ENCODE measurements around the gene TRIB2.
A peak's percentile ranks its signal among the peaks of the same experiment; 100 is the strongest.

The TRIB2 gene

DNA sequence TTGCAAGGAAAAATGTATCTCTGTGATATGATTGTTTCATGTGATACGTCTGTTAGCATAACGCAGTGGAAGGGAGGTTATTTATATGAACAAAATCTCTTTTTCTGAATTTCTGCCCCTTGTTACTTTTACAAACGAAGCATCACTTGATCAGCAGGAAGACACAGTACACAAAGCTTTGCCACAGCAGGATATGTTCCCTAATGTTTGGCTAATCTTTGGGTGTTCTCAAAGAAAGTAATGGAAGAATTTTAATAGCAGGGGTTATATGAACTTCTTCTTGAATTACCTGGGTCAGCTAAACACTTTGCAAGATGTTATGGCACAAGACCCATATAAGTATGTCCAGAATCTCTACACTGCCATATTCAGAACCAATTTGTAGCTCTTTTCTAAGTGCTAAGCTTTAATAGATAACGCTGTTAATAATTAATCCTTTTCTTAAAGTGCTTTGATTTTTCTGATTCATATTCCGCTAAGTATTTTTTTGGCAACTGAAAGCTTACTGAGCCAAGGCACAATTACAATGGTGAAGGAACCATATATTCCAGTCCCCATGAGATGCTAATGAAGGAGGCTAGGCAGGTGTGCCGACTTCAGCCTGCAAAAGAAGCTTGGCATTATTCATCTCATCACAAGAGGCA lies 33.2 kb upstream of the TRIB2 start:
- H3K27ac ChIP-seq (ENCODE audit: low read length, poor library complexity, severe bottlenecking), result no peak overlapping the region
- peaks cover 4% of the 10 kb centered on the region for H3K4me1 ChIP-seq (ENCODE audit: control insufficient read depth, insufficient read depth, low read depth, low read length)
- no peak overlapping the region for H2AFZ ChIP-seq (ENCODE audit: low read depth, low read length)
- no peak overlapping the region for H3K9ac ChIP-seq (ENCODE audit: low read length)
- 98% methylated on average over 3 of the region's 6 CpGs for WGBS
- no peak overlapping the region for H2AK5ac ChIP-seq (ENCODE audit: low read length, severe bottlenecking)
- H2BK12ac ChIP-seq (ENCODE audit: low read length in 2 of 2), result no peak overlapping the region
- no peak overlapping the region for H3K18ac ChIP-seq (ENCODE audit: low read depth in 1 of 2, low read length in 2 of 2)
- H3K36me3 ChIP-seq (ENCODE audit: control insufficient read depth in 1 of 2, insufficient read depth in 2 of 2, low read depth in 1 of 2, low read length in 2 of 2), result no peaks in the 10 kb centered on the region
- no peak overlapping the region for H4K91ac ChIP-seq (ENCODE audit: low read length)
- DNase-seq, result no peak
- H2BK120ac ChIP-seq (ENCODE audit: low read depth, low read length), result no peak overlapping the region
- no peak overlapping the region for H3K4me2 ChIP-seq (ENCODE audit: low read length, poor library complexity, severe bottlenecking)
- H3K4ac ChIP-seq (ENCODE audit: low read depth in 1 of 2, low read length in 2 of 2), result no peak overlapping the region
- no peak overlapping the region for H3K14ac ChIP-seq (ENCODE audit: low read length in 2 of 2)
- H4K8ac ChIP-seq (ENCODE audit: low read length), result no peak overlapping the region
- peaks cover 4% of the 10 kb centered on the region for H3K9me3 ChIP-seq (ENCODE audit: control insufficient read depth, low read length)
- peaks cover 0 to 16% of the 10 kb centered on the region in 2 experiments for H3K27me3 ChIP-seq (ENCODE audit: control insufficient read depth in 1 of 2, insufficient read depth in 1 of 2, low read length in 2 of 2)
- H2BK15ac ChIP-seq (ENCODE audit: low read depth, poor library complexity, severe bottlenecking), result no peak overlapping the region
- H3K4me3 ChIP-seq (ENCODE audit: insufficient read depth in 1 of 2, low read depth in 1 of 2, low read length in 2 of 2), result no peak overlapping the region
- H2BK5ac ChIP-seq (ENCODE audit: low read depth, low read length, poor library complexity, severe bottlenecking), result no peak overlapping the region
- H3K79me1 ChIP-seq (replicated peaks; ENCODE audit: low read length, poor library complexity, severe bottlenecking), result no peaks in the 10 kb centered on the region
- no peak overlapping the region for H3K23ac ChIP-seq (ENCODE audit: low read length in 2 of 2)

DNA sequence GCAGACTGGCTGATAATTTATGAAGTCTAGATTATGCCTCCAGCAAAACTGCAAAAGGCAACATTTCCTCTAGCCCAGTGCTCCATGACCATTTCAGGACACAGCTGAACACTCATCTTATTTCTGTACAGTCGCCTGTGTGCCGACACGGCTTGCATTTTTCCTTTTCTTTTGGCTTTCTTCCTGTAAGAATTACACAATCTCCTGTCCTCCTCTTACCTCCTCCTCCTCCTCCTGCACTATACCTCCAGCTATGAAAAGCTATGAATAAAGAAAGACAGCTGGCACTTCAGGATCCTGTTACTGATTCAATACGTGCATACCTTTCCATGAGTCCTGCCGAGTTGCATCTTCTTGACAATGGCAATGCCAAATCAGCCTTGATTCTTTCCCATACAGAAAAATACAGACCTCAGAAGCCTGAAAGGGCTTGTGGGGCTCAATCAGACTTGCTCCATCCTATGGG lies 32.2 kb upstream of the TRIB2 start:
- Histone ChIP-seq H3K4me3 (ENCODE audit: insufficient read depth in 1 of 2, low read depth in 1 of 2, low read length in 2 of 2) (no peak overlapping the region), H3K23ac (ENCODE audit: low read length in 2 of 2) (no peak overlapping the region), H3K4me2 (ENCODE audit: low read length, poor library complexity, severe bottlenecking) (no peak overlapping the region), H2AFZ (ENCODE audit: low read depth, low read length) (no peak overlapping the region), H3K9ac (ENCODE audit: low read length) (no peak overlapping the region), H3K4ac (ENCODE audit: low read depth in 1 of 2, low read length in 2 of 2) (no peak overlapping the region), H2BK12ac (ENCODE audit: low read length in 2 of 2) (no peak overlapping the region), H4K91ac (ENCODE audit: low read length) (no peak overlapping the region), H3K79me1 (replicated peaks; ENCODE audit: low read length, poor library complexity, severe bottlenecking) (no peaks in the 10 kb centered on the region), H2BK120ac (ENCODE audit: low read depth, low read length) (no peak overlapping the region), H3K4me1 (ENCODE audit: control insufficient read depth, insufficient read depth, low read depth, low read length) (peaks cover 4% of the 10 kb centered on the region), H2BK15ac (ENCODE audit: low read depth, poor library complexity, severe bottlenecking) (no peak overlapping the region), H3K27me3 (ENCODE audit: control insufficient read depth in 1 of 2, insufficient read depth in 1 of 2, low read length in 2 of 2) (peaks cover 0 to 16% of the 10 kb centered on the region in 2 experiments), H3K36me3 (ENCODE audit: control insufficient read depth in 1 of 2, insufficient read depth in 2 of 2, low read depth in 1 of 2, low read length in 2 of 2) (no peaks in the 10 kb centered on the region), H3K27ac (ENCODE audit: low read length, poor library complexity, severe bottlenecking) (no peak overlapping the region), H3K18ac (ENCODE audit: low read depth in 1 of 2, low read length in 2 of 2) (no peak overlapping the region), H2BK5ac (ENCODE audit: low read depth, low read length, poor library complexity, severe bottlenecking) (no peak overlapping the region), H4K8ac (ENCODE audit: low read length) (no peak overlapping the region), H2AK5ac (ENCODE audit: low read length, severe bottlenecking) (no peak overlapping the region), H3K14ac (ENCODE audit: low read length in 2 of 2) (no peak overlapping the region), H3K9me3 (ENCODE audit: control insufficient read depth, low read length) (peaks cover 4% of the 10 kb centered on the region)
- WGBS, result 81% methylated on average over 5 of the region's 5 CpGs
- DNase-seq, result peak; percentile 22

DNA sequence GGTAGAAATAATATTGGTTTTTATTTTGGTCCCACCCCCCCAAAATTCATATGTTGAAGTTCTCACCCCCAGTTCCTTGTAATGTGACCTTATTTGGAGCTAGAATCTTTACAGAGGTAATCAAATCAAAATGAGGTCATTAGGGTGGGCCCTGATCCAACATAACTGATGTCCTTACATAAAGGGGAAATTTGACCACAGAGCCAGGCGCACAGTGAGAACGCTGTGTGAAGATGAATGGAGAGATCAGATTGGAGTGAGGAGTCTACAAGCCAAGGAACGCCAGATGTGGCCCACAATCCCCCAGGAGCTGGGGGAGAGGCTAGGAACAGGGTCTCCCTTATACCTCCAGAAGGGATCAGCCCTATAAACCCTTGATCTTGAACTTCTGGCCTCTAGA lies 31.6 kb upstream of the TRIB2 start:
- Histone ChIP-seq H3K23ac (ENCODE audit: low read length in 2 of 2) (no peak overlapping the region), H3K79me1 (replicated peaks; ENCODE audit: low read length, poor library complexity, severe bottlenecking) (no peaks in the 10 kb centered on the region), H3K4me3 (ENCODE audit: insufficient read depth in 1 of 2, low read depth in 1 of 2, low read length in 2 of 2) (no peak overlapping the region), H2BK12ac (ENCODE audit: low read length in 2 of 2) (no peak overlapping the region), H2BK15ac (ENCODE audit: low read depth, poor library complexity, severe bottlenecking) (no peak overlapping the region), H3K9me3 (ENCODE audit: control insufficient read depth, low read length) (peaks cover 5% of the 10 kb centered on the region), H3K27ac (ENCODE audit: low read length, poor library complexity, severe bottlenecking) (no peak overlapping the region), H2BK120ac (ENCODE audit: low read depth, low read length) (no peak overlapping the region), H4K91ac (ENCODE audit: low read length) (no peak overlapping the region), H3K14ac (ENCODE audit: low read length in 2 of 2) (no peak overlapping the region), H3K4me1 (ENCODE audit: control insufficient read depth, insufficient read depth, low read depth, low read length) (peaks cover 4% of the 10 kb centered on the region), H3K9ac (ENCODE audit: low read length) (no peak overlapping the region), H3K27me3 (ENCODE audit: control insufficient read depth in 1 of 2, insufficient read depth in 1 of 2, low read length in 2 of 2) (peaks cover 0 to 16% of the 10 kb centered on the region in 2 experiments), H4K8ac (ENCODE audit: low read length) (no peak overlapping the region), H2AFZ (ENCODE audit: low read depth, low read length) (no peak overlapping the region), H3K36me3 (ENCODE audit: control insufficient read depth in 1 of 2, insufficient read depth in 2 of 2, low read depth in 1 of 2, low read length in 2 of 2) (no peaks in the 10 kb centered on the region), H2AK5ac (ENCODE audit: low read length, severe bottlenecking) (no peak overlapping the region), H2BK5ac (ENCODE audit: low read depth, low read length, poor library complexity, severe bottlenecking) (no peak overlapping the region), H3K4me2 (ENCODE audit: low read length, poor library complexity, severe bottlenecking) (no peak overlapping the region), H3K18ac (ENCODE audit: low read depth in 1 of 2, low read length in 2 of 2) (peak overlapping the region in 1 of 2 experiments; percentile 32), H3K4ac (ENCODE audit: low read depth in 1 of 2, low read length in 2 of 2) (no peak overlapping the region)
- WGBS, result 94% methylated on average over 2 of the region's 3 CpGs
- DNase-seq, result no peak

DNA sequence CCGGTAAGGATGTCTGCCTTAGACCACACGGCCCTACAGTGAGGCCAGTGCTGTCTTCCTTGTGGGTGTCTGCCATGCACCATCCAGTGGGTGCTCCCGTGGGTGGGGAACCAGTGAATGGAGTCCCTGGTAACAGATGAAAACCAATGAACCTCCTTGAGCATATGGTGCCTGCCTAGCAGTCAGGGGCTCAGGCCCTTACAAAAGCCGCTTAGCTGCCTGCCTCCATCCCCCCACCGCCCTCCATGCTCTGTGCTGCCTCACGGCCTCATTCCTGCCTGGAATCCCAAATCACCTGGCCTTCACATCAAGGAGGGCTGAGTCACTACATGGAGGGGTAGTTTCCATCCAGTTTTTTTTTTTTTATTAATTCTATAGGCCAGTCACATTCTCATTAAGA lies 30.8 kb upstream of the TRIB2 start:
- peaks cover 4% of the 10 kb centered on the region for H3K4me1 ChIP-seq (ENCODE audit: control insufficient read depth, insufficient read depth, low read depth, low read length)
- H3K79me1 ChIP-seq (replicated peaks; ENCODE audit: low read length, poor library complexity, severe bottlenecking), result no peaks in the 10 kb centered on the region
- H2BK12ac ChIP-seq (ENCODE audit: low read length in 2 of 2), result peak overlapping the region in 1 of 2 experiments; percentile 37
- no peak for DNase-seq
- H2AFZ ChIP-seq (ENCODE audit: low read depth, low read length), result no peak overlapping the region
- no peak overlapping the region for H2BK120ac ChIP-seq (ENCODE audit: low read depth, low read length)
- no peaks in the 10 kb centered on the region for H3K36me3 ChIP-seq (ENCODE audit: control insufficient read depth in 1 of 2, insufficient read depth in 2 of 2, low read depth in 1 of 2, low read length in 2 of 2)
- H2BK15ac ChIP-seq (ENCODE audit: low read depth, poor library complexity, severe bottlenecking), result no peak overlapping the region
- no peak overlapping the region for H3K4ac ChIP-seq (ENCODE audit: low read depth in 1 of 2, low read length in 2 of 2)
- no peak overlapping the region for H4K91ac ChIP-seq (ENCODE audit: low read length)
- H2BK5ac ChIP-seq (ENCODE audit: low read depth, low read length, poor library complexity, severe bottlenecking), result no peak overlapping the region
- peak overlapping the region in 1 of 2 experiments; percentile 11 for H3K18ac ChIP-seq (ENCODE audit: low read depth in 1 of 2, low read length in 2 of 2)
- H3K14ac ChIP-seq (ENCODE audit: low read length in 2 of 2), result no peak overlapping the region
- H3K27ac ChIP-seq (ENCODE audit: low read length, poor library complexity, severe bottlenecking), result no peak overlapping the region
- no peak overlapping the region for H3K4me2 ChIP-seq (ENCODE audit: low read length, poor library complexity, severe bottlenecking)
- peaks cover 0 to 16% of the 10 kb centered on the region in 2 experiments for H3K27me3 ChIP-seq (ENCODE audit: control insufficient read depth in 1 of 2, insufficient read depth in 1 of 2, low read length in 2 of 2)
- H3K23ac ChIP-seq (ENCODE audit: low read length in 2 of 2), result no peak overlapping the region
- no peak overlapping the region for H2AK5ac ChIP-seq (ENCODE audit: low read length, severe bottlenecking)
- no peak overlapping the region for H3K4me3 ChIP-seq (ENCODE audit: insufficient read depth in 1 of 2, low read depth in 1 of 2, low read length in 2 of 2)
- H3K9me3 ChIP-seq (ENCODE audit: control insufficient read depth, low read length), result peaks cover 13% of the 10 kb centered on the region
- H3K9ac ChIP-seq (ENCODE audit: low read length), result no peak overlapping the region
- H4K8ac ChIP-seq (ENCODE audit: low read length), result no peak overlapping the region
- WGBS, result 96% methylated on average over 5 of the region's 6 CpGs
